HG02938 (cell line): ENCODE results near the gene VANGL1.
A peak's percentile ranks its signal among the peaks of the same experiment; 100 is the strongest.

Experiments used
- ATAC-seq: cut with Tn5 transposase; IDR thresholded peaks from one replicate; pipeline ENCODE4 v1.9.1; 2021; ENCODE audit warnings: mild to moderate bottlenecking, moderate library complexity; ENCODE audit not compliant: unreplicated experiment

VANGL1 gene

DNA sequence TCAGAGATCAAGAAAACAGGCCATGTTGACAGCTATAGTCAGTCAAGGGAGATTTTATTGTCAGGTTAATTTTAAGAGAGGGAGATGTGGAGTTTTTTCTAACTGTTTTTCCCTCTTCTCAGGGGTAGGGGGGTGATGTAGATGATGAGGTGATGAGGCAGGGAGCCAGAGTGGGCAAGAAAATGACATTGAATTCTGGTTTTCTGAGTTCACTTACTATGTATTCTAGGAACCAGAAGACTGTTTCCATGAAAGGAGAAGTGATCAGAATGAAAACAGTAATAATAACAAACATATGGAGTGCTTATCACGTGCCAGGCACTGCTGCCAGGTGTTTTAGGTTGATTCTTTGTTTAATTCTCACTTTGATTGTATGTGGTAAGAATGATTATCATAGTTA, 86.6 kb downstream of the VANGL1 start:
- ATAC-seq = no peak

DNA sequence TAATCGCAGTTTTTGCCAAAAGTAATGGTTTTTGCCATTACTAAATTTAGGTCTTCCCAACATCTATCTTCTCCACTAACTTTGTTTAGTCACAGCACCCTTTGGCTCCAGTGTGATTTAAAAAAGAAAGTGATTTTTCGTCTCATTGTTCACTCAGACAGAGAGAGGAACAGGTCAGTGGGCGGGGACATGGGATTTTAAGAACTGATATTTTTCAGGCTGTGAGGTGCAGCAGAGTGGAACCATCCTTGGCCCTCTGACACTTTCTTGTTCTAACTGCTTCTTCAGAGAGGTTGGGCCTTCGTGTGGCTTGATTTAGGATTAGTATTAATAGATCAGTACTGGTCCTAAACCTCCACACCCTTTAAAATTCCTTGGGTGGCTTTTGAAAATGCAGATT, 88.0 kb downstream of the VANGL1 start:
- peak; percentile 94 for ATAC-seq

DNA sequence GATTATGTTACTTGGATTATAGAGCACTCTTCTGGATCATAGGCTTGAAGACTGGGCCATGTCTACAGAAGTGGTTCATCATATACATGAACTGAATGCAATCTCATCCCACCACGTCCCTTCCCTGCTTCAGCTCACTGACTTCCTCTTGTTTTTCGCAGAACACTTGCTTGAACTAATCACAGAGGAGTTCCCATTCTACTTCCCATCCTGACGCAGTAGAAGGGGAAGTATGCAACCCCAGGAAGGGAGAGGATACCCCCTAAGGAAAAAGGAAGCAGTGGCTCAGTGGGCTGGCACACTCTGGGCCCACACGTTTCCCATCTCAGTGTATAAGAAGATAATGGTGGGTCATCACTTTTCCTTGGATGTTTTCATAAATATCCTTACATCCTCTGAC, 90.5 kb downstream of the VANGL1 start:
- no peak for ATAC-seq

DNA sequence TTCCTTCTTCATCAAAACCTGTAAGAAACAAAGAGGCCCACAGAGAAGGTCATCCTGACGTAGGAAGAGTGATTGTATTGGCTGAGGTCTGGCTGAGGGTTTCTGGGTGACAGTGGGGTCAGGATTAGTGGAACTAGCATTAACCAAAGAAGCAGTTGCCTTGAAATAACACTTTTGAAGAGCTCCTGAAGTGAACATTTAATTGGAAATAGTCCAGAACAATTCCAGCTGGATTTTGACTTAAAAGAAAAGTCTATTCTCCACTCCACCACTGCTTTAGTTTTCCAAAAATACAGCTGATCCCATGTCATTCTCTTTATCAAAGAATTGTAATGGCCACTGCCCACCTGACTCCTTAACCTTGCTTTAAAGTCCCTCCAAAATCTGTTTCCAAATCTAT, 99.0 kb downstream of the VANGL1 start:
- no peak for ATAC-seq

DNA sequence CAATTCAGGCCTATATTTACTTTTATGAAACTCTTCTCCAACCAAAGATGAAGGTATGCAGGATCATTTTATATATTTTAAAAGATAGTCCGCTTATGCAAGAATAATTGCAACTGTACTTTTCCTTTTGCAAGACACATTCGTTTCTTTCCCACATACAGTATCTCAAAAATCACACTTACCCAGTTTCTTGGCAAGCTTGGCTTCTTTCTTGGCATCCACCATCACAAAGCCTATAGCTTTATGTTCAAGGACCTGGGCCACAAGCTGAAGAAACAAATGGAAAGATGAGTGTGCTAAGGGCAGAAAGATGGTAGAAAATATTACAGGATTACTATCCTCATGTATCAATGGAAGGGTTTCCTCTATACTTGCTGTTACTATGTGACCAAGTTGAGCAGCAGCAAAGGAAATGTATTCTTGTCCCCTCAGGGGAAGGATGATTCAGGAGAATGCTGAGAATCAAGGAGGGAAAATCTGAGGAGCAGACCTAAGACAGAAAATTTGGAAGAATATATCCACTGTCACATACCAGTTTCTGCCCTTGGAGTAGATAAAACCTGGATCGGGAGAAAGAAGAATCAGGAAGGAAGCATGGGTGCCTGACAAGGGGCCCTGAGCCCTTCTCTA, 103.0 kb downstream of the VANGL1 start:
- ATAC-seq = no peak

DNA sequence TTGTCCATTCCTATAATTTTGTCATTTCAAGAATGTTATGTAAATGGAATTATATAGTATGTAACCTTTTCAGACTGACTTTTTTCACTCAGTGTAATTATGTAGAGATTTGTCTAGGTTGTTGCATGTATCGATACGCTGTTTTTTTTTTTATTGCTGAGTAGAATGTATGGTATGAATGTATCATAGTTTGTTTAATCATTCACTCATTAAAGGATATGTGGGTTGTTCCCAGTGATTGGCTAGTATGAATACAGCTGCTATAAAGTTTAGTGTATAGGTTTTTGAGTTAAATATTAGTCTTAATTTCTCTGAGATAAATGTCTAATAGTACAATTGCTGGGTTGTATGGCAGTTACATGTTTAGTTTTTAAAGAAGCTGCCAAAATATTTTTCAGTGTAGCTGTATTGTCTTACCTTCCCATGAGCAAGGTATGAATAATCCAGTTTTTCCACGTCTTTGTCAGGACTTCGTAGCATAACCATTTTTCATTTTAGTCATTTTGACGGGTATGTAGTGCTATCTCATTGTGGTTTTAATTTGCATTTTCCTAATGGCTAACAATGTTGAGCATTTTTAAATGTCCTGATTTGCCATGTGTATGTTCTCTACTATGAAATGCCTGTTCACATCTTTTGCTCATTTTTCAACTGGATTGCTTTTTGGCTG, 104.4 kb downstream of the VANGL1 start:
- no peak for ATAC-seq
